ENCODE results near the gene ALDOA.
"Not testable (repeated sequence)": the region's sequence is repeated elsewhere in the genome, so short reads cannot be mapped to it uniquely, and the experiment has no call there.

ALDOA gene

DNA sequence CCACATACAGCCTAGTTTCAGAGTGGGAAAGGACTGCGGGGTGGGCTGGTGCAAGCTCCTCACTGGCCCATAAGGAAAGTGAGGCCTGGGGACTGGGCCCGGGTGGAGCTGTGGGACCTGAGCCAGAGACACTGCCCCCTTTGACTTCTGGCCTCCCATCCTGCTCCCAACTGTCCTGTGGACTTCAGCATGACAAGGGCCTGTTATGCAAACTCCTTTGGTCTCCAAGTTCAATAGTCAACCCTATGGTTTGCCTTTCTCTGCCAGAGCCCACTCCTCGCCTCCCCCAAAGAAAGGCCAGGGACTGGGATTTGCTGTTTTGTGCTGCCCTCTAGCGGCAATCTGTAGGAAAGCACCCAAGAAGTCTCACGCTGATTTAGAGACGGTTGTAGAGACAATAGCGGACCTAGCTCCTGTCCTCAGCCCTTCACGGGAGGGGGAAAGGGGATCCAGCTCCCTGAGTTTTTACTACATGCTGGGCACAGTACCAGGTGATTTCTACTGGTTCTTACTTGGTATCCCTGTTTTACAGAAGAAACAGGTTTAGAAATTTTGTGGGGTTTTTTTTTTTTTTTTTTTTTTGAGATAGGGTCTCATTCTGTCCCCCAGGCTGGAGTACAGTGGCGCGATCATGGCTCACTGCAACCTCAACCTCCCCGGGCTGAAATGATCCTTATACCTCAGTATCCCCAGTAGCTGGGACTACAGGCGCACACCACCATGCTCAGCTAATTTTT, 33.3 kb upstream of the ALDOA start:
- H3K36me3 ChIP-seq (ENCODE audit: control insufficient read depth, insufficient read depth, low read length), result no peaks in the 10 kb centered on the region
- TF ChIP-seq, protein P1, sequence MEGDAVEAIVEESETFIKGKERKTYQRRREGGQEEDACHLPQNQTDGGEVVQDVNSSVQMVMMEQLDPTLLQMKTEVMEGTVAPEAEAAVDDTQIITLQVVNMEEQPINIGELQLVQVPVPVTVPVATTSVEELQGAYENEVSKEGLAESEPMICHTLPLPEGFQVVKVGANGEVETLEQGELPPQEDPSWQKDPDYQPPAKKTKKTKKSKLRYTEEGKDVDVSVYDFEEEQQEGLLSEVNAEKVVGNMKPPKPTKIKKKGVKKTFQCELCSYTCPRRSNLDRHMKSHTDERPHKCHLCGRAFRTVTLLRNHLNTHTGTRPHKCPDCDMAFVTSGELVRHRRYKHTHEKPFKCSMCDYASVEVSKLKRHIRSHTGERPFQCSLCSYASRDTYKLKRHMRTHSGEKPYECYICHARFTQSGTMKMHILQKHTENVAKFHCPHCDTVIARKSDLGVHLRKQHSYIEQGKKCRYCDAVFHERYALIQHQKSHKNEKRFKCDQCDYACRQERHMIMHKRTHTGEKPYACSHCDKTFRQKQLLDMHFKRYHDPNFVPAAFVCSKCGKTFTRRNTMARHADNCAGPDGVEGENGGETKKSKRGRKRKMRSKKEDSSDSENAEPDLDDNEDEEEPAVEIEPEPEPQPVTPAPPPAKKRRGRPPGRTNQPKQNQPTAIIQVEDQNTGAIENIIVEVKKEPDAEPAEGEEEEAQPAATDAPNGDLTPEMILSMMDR (IDR thresholded peaks at IDR 0.05; ENCODE audit: insufficient read depth, low read length, poor library complexity, severe bottlenecking), result peak; percentile 83
- no peak for DNase-seq (ENCODE audit: extremely low read depth, insufficient read length)
- no peak overlapping the region for H3K4me3 ChIP-seq (replicated peaks; ENCODE audit: low read depth, low read length)
- H3K27me3 ChIP-seq (replicated peaks; ENCODE audit: control insufficient read depth, insufficient read depth, low read length), result no peaks in the 10 kb centered on the region; the same call in 1 of the 2 replicates

DNA sequence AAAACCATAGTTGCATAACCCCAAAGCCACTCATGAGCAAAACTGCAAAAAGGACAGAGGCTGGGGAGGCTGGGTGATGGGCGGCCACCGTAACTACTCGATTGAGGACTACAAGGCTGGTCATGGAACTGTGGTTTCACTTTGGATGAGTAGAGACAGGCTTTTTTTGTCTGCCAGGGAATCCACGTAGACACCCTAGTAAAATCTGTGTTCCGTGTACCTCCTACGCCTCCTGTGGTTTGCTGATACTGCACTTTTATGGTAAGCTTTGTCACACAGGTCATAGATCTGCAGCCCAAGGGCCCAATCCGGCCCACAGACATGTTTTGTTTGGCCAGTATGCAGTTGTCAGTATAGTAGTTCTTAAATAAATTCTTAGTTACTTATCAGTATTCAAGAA, 32.3 kb upstream of the ALDOA start:
- no peaks in the 10 kb centered on the region; the same call in 1 of the 2 replicates for H3K27me3 ChIP-seq (replicated peaks; ENCODE audit: control insufficient read depth, insufficient read depth, low read length)
- TF ChIP-seq, protein P1 (IDR thresholded peaks at IDR 0.05; ENCODE audit: insufficient read depth, low read length, poor library complexity, severe bottlenecking), result no peak
- no peak for DNase-seq (ENCODE audit: extremely low read depth, insufficient read length)
- H3K4me3 ChIP-seq (replicated peaks; ENCODE audit: low read depth, low read length), result no peak overlapping the region
- no peaks in the 10 kb centered on the region for H3K36me3 ChIP-seq (ENCODE audit: control insufficient read depth, insufficient read depth, low read length)

DNA sequence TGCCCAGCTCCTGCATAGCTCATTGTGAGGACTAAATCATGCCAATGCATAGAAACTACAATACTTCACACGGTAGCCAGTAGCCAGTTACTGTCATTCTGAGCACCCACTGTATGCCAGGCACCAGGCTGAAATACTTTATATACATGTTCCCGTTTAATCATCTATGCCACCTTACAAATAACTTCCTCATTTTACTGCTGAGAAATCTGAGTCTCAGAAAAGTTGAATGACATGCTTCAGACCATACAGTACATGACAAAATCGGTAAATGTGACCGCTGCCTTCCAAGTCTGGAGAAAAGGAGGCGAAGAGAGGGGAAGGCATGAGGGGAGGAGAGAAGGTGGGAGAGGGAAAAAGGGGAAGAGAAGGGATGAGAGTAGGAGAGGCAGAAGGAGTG, 25.3 kb upstream of the ALDOA start:
- H3K27me3 ChIP-seq (replicated peaks; ENCODE audit: control insufficient read depth, insufficient read depth, low read length), result no peaks in the 10 kb centered on the region; the same call in 1 of the 2 replicates
- DNase-seq (ENCODE audit: extremely low read depth, insufficient read length), result no peak
- no peaks in the 10 kb centered on the region for H3K36me3 ChIP-seq (ENCODE audit: control insufficient read depth, insufficient read depth, low read length)
- TF ChIP-seq, protein P1 (IDR thresholded peaks at IDR 0.05; ENCODE audit: insufficient read depth, low read length, poor library complexity, severe bottlenecking), result no peak
- H3K4me3 ChIP-seq (replicated peaks; ENCODE audit: low read depth, low read length), result no peak overlapping the region

DNA sequence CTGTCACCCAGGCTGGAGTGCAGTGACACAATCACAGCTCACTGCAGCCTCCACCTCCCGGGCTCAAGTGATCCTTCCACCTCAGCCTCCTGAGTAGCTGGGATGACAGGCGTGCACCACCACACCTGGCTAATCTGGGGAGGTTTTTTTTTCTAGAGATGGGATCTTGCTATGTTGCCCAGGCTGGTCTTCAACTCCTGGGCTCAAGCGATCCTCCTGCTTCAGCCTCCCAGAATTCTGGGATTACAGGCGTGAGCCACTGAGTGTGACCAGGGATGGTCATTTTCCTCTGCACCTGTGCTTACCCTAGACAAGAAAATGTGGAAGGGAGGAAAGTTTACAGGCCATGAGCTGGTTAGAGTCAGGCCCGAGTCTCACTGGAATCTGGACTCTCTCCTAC, 24.9 kb upstream of the ALDOA start:
- not testable (repeated sequence) for H3K36me3 ChIP-seq (ENCODE audit: control insufficient read depth, insufficient read depth, low read length); DNase-seq (ENCODE audit: extremely low read depth, insufficient read length); H3K27me3 ChIP-seq (replicated peaks; ENCODE audit: control insufficient read depth, insufficient read depth, low read length); H3K4me3 ChIP-seq (replicated peaks; ENCODE audit: low read depth, low read length)

DNA sequence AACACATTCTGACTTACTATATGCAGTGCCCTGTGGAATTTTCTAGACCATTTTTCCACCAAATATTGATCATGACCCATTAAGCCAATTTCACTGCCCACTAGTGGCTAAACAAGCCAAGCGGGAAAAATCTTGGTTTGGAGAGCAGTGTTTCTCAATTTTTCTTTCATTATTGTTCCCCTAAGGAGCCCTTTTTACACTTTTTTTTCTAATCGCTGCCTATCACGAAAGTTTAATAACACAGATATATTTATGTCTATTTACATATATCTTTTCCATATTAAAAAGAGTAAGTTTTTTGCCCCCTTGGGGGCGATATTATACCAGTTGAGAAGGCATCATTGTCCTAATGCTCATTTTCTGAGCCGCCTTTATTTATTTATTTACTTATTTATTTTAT, 23.7 kb upstream of the ALDOA start:
- Histone ChIP-seq H3K4me3 (replicated peaks; ENCODE audit: low read depth, low read length) (no peak overlapping the region), H3K36me3 (ENCODE audit: control insufficient read depth, insufficient read depth, low read length) (no peaks in the 10 kb centered on the region), H3K27me3 (replicated peaks; ENCODE audit: control insufficient read depth, insufficient read depth, low read length) (no peaks in the 10 kb centered on the region; the same call in 1 of the 2 replicates)
- DNase-seq (ENCODE audit: extremely low read depth, insufficient read length), result no peak
- TF ChIP-seq, protein P1 (IDR thresholded peaks at IDR 0.05; ENCODE audit: insufficient read depth, low read length, poor library complexity, severe bottlenecking), result peak; percentile 46

DNA sequence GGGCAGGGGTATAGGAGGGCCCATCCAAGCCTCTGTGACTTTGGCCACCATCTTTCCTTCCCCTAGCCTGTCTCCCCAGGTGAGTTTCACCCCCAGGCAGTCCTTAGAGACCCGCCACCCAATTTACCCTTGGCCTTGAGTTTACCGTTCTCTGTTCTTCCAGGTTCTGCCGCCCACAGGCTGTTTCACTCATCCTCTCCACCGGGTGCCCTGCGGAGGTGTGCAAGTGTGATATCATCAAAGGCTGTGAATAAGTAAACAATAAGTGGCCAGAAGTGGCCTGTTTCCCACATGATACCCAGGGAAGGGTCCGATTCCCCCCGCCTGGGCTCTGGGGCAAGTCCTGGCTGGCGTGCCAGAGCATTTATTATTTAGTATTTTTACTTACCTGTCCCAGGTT, 19.4 kb upstream of the ALDOA start:
- no peak for DNase-seq (ENCODE audit: extremely low read depth, insufficient read length)
- TF ChIP-seq, protein P1 (IDR thresholded peaks at IDR 0.05; ENCODE audit: insufficient read depth, low read length, poor library complexity, severe bottlenecking), result no peak
- no peaks in the 10 kb centered on the region for H3K36me3 ChIP-seq (ENCODE audit: control insufficient read depth, insufficient read depth, low read length)
- H3K27me3 ChIP-seq (replicated peaks; ENCODE audit: control insufficient read depth, insufficient read depth, low read length), result no peaks in the 10 kb centered on the region
- no peak overlapping the region for H3K4me3 ChIP-seq (replicated peaks; ENCODE audit: low read depth, low read length)
